LNCaP clone FGC (cell line): Measurements from ENCODE around the gene BTNL2.

Experiments
- DNase-seq: peaks from one replicate; pipeline ENCODE4 v3.0.0-alpha.2; 2011; ENCODE audit warnings: low read depth
- H3K4me3 ChIP-seq: 2 replicates; pipeline ENCODE4 v1.5.1; 2011; ENCODE audit warnings: mild to moderate bottlenecking, low read depth, low read length, control low read depth
- TF ChIP-seq, protein P1 (sequence below): IDR thresholded peaks from 2 replicates; pipeline ENCODE4 v1.5.1; 2012; ENCODE audit warnings: mild to moderate bottlenecking; ENCODE audit not compliant: control insufficient read depth, insufficient read depth; ENCODE audit errors: extremely low read depth

BTNL2 gene

GRCh38 chr6:32431142-32431541 is 24.2 kb upstream of the BTNL2 start:
- DNase-seq: no peak
- H3K4me3 ChIP-seq: no peak overlapping the region
- TF ChIP-seq, protein P1, sequence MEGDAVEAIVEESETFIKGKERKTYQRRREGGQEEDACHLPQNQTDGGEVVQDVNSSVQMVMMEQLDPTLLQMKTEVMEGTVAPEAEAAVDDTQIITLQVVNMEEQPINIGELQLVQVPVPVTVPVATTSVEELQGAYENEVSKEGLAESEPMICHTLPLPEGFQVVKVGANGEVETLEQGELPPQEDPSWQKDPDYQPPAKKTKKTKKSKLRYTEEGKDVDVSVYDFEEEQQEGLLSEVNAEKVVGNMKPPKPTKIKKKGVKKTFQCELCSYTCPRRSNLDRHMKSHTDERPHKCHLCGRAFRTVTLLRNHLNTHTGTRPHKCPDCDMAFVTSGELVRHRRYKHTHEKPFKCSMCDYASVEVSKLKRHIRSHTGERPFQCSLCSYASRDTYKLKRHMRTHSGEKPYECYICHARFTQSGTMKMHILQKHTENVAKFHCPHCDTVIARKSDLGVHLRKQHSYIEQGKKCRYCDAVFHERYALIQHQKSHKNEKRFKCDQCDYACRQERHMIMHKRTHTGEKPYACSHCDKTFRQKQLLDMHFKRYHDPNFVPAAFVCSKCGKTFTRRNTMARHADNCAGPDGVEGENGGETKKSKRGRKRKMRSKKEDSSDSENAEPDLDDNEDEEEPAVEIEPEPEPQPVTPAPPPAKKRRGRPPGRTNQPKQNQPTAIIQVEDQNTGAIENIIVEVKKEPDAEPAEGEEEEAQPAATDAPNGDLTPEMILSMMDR: no peak

GRCh38 chr6:32430179-32430578 is 23.2 kb upstream of the BTNL2 start:
- no peak for DNase-seq
- TF ChIP-seq, protein P1: no peak

DNA sequence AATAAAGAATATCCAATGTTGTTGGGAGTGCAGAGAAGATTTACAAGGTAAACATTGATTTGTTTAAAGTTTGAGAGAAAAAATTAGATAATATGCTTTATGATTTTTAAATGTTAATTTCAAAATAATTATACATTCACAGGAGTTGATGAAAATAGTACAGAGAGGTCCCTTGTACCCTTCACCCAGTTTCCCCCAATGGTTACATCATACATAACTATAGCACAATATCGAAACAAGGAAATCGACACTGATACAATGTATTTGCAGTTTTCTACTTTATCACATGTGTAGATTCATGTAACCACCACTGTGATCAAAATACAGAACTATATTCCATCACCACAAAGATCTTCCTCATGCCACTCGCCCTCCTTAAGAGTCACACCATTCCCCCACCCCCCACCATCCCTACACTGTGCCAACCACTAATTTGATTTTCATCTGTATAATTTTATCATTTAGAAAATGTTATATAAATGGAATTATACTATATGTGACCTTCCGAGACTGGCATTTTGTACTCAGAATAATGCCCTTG is 21.0 kb upstream of the BTNL2 start:
- H3K4me3 ChIP-seq: no peak overlapping the region
- TF ChIP-seq, protein P1: no peak
- no peak for DNase-seq

More at GRCh38 chr6:32430179-32430578, 23.2 kb upstream of the BTNL2 start:
- H3K4me3 ChIP-seq: no peak overlapping the region

DNA sequence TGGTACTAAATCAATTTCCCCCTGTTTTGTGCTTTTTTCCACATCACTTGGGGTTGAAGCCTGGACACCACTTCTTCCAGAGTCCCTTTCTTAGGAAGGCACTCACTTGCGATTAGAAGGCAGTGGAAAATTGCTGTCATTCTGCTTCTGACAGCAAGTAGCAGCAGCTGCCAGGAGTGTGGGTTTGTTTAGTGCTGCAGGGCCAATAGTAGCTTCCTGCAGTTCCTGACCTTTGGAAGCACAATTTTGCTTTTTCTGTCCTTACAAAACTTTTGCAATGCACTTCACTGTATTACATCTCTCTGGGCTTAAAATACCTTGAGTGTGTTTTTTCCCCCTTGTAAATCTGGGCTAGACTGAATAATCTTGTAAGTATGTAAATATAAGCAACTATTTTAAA is 20.2 kb upstream of the BTNL2 start:
- no peak for DNase-seq
- TF ChIP-seq, protein P1: no peak
- no peak overlapping the region for H3K4me3 ChIP-seq

DNA sequence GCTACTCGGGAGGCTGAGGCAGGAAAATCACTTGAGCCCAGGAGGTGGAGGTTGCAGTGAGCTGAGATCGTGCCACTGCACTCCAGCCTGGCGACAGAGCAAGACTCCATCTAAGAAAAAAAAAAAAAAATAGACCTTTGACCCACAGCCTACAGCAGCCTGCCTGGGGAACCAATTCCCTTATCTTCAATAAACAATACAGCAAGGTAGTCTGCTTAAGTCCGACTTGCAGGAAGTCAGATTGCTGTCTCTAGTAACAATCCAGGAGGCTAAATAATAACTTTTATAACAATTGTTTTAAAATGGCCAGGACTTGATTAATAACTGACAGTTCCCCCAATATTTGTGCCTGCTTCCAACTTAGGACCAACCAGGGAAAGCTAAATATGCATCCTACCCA is 19.4 kb upstream of the BTNL2 start:
- no peak overlapping the region for H3K4me3 ChIP-seq
- DNase-seq: no peak
- TF ChIP-seq, protein P1: no peak

DNA sequence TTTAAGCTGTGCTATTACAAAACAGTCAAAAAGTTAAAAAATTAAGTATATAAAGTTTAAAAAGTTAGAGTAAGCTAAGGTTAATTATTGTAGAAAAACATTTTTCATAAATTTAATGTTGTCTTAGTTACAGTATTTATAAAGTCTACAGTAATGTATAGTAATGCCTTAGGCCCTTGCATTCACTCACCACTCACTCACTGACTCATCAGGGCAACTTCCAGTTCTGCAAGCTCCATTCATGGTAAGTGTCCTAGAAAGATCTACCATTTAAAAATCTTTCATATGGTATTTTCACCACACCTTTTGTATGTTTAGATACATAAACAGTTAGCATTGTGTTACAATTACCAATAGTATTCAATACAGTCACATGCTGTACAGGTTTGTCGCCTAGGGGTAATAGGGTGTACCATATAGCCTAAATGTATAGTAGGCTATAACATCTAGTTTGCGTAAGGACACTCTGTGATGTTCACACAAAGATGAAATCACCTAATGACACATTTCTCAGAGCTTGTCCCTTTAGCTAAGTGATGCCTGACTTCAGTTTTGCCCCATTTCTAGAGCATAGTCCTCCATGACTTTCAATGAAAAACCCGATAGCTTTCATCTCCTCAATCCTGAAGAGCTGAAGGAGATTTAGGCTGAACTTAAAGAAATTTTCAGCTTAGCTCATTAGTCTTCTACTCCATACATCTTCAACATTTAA is 17.8 kb upstream of the BTNL2 start:
- TF ChIP-seq, protein P1: no peak
- no peak for DNase-seq
- no peak overlapping the region for H3K4me3 ChIP-seq

GRCh38 chr6:32416036-32416435 is 9.1 kb upstream of the BTNL2 start:
- TF ChIP-seq, protein P1: no peak
- DNase-seq: no peak
- no peak overlapping the region for H3K4me3 ChIP-seq
